OCI-LY1 (cell line): ENCODE results near the gene IRF8.

Source experiments
- EZH2 ChIP-seq: fragments of 200-600 bp; sonication (generic), shearing (Covaris generic); IDR thresholded peaks from 2 replicates; pipeline ENCODE4 v1.8.0; 2017; ENCODE audit warnings: borderline replicate concordance, mixed run types, mild to moderate bottlenecking, antibody characterized with exemption, low read length, moderate library complexity, mixed read lengths
- TF ChIP-seq, protein P1 (sequence below): fragments of 200-600 bp; sonication (generic), shearing (Covaris generic); IDR thresholded peaks from 2 replicates; pipeline ENCODE4 v1.5.1; 2017; ENCODE audit warnings: mild to moderate bottlenecking, antibody characterized with exemption, low read length, moderate library complexity, mixed read lengths

- TF ChIP-seq, protein P1, sequence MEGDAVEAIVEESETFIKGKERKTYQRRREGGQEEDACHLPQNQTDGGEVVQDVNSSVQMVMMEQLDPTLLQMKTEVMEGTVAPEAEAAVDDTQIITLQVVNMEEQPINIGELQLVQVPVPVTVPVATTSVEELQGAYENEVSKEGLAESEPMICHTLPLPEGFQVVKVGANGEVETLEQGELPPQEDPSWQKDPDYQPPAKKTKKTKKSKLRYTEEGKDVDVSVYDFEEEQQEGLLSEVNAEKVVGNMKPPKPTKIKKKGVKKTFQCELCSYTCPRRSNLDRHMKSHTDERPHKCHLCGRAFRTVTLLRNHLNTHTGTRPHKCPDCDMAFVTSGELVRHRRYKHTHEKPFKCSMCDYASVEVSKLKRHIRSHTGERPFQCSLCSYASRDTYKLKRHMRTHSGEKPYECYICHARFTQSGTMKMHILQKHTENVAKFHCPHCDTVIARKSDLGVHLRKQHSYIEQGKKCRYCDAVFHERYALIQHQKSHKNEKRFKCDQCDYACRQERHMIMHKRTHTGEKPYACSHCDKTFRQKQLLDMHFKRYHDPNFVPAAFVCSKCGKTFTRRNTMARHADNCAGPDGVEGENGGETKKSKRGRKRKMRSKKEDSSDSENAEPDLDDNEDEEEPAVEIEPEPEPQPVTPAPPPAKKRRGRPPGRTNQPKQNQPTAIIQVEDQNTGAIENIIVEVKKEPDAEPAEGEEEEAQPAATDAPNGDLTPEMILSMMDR = no peak
- TF ChIP-seq EZH2 = no peak
These were observed 11.2 kb downstream of the IRF8 start for GRCh38 chr16:85909932-85910853.
